ENCODE data around the gene SMAD7. TPM values are rescaled to one million over a fixed set of nuclear protein-coding genes. Genes with fewer than 3 reads are reported as not detected.
A peak's percentile ranks its signal among the peaks of the same experiment; 100 is the strongest.

SMAD7 gene
- total RNA-seq, 1 donor from 2014 or later, result 18.7 TPM

DNA sequence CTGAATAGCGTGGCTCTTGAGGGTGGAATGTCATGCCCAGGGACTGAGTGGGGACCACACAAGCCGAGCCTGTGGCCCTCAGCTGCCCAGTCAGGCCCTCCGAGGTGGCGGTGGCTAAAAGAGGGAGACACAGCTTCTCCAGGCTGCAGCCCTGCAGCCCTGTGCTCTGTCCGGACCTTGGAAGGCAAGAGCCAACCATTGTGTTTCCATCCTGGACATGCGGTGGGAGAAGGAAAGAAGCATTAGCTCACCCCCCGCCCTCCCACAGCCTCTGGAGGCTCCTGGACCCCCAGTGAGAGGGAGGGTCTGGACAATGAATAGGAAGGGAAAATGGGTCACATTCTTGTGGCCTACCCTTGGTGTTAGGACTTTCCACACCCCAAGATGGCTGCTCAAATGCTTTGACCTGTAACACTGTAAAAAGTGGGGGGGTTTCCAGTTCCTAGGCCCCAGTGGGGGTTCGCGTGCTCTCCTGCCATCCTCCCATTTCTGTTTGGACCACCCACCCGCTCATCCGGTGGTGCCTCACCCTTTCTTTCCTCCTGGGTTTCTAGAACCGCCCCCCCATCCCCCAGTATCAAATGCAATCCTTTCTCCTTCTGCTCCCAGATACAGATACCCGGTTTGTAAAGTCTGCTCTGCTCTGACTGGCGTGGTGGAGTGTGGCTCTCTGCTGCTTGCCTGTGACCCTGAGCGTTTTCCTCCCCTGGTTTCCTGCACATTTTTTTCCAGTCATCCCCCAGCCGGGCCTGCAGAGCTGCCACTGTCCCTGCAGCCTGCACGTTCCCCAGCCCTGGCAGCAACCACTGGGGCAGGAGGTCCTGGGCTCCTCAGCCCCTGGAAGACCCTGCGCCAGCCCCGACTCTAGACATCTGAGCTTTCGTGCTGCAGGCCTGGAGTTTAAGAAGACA, 36.3 kb upstream of the SMAD7 start:
- DNase-seq, result no peak

GRCh38 chr18:48985161-48985560, 34.4 kb upstream of the SMAD7 start:
- no peak for DNase-seq

DNA sequence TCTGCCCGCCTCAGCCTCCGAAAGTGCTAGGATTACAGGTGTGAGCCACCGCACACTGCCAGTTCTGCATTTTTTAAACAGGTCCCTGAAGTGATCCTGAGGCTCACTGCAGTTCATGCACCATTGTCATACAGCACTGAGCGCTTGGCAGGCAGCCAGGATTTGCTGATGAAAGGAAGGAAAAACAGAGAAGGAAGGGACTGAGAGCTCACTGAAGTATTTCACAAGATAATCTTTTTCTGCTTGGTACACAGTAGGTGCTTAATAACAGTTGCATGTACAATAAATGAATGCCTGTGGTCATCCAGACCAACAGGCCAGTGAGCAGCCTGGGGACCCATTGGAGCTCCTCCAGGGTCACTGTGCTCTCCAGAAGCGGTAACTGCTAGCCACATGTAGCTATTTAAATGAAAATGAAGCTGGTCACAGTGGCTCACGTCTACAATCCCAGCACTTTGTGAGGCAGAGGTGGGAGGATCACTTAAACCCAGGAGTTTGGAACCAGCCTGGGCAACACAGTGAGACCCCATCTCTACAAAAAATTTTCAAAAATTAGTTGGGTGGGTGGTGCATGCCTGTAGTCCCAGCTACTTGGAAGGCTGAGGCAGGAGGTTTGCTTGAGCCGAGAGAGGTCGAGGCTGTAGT, 33.1 kb upstream of the SMAD7 start:
- no peak for DNase-seq

DNA sequence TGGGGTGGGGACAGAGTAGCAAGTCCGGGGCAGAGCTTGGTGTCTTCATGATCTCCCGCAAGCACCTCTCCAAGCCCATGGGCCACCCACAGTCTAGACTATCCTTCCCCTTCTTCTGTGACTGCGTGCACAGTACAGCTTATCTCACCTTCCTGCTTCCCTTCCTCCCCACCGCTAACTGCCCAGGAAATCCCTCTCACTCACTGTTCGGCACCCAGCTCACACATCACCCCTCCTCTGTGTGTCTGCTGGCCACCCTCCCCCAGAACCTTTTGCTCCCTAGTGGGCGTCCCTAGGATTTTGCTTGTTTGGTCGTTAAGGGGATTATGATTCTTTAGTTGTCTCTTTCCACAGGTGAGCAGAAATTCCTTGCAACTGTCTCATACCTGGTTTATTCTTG, 31.5 kb upstream of the SMAD7 start:
- DNase-seq, result no peak

GRCh38 chr18:48979944-48980890, 29.5 kb upstream of the SMAD7 start:
- DNase-seq, result no peak

GRCh38 chr18:48977914-48978313, 27.1 kb upstream of the SMAD7 start:
- DNase-seq, result no peak

GRCh38 chr18:48975817-48976649, 25.3 kb upstream of the SMAD7 start:
- DNase-seq, result peak; percentile 30

DNA sequence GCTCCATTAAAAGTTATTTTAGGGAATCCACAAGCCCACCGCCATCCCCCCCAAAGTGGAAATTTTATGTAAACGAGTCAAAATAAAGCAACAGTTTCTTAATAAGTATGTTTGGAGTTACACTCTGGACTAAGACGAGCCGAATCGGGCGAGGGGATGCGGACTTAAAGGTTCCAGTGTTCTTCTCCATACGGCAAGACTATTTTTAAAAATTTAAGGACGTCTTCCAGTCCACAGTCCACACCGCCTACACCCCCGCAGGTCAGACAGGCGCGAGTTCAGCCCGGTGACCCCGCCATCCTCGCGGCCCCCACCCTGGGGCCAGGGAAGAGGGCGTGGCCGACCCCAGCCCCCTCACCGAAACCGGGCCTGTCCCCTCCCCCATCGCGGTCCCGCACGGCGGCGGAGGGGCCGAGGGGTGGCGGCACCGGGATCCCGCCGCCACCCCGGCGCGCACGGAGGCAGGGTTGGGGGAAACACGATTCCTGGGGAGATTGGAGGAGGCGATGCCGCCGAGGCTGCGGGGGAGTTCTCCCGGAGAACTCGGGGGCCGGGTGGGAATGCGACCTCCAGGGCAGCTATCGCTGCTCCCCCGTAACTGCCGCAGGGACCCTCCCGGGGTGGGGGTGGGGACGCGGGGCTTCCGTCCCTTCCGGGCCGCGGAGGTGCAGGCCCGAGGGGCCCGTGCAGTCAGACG, 24.5 kb upstream of the SMAD7 start:
- DNase-seq, result no peak

DNA sequence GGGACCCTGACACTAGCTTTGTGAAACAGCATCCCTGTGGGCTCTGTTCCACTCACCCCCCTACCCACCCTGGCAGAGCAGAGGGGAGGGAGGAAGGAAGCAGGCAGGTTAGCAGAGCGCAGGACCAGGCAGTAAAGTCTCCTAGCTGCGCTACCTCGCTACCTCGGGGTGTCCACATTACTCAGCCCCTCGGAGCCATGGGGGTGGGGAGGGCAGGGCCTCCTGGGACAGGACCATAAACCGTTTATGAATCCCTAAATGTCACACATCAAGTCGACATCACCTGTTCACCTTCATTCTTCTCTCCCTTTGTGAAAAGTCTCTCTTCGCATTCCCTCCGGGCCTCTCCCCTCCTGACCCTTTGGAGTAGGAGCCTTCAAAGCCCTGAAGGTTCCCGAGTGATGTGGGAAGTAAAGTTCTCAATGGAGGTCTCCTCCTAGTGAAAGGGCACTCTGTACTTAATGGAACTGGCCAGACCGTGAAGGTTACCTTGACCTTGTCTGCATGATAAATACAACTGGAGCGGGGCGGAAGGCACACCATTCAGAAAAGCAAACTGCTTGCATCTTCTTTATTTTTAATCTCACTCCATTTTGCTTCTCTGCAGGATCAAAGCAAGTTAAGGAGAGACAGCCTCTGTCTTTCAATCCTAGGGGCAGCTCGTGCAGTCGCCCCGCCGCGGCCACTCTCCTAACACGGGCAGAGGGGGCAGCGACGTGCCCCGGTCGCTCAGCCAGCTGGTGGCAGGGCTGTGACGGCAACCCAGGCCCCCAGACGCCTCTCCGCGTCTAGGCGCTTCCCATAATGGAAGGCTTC, 23.7 kb upstream of the SMAD7 start:
- DNase-seq, result no peak

DNA sequence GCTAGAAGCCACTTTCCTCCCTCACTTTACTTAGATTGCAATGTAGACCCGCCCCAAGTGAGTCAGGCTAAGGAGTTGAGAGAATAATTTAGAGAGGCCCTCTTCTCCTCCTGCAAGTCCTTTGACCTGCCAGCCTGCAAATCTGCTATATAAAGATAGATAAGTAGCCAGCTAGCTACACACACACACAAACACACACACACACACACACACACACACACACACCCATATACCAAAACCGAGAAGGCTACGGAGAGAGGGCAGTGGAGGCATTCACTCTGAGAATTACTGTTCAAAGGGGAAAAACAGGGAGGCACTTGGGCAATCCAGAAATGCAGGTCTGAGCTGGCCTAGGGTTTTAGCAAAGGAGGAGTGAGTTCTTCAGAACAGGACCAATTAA, 23.0 kb upstream of the SMAD7 start:
- DNase-seq, result no peak

- DNase-seq, result no peak
These were observed 17.8 kb upstream of the SMAD7 start for GRCh38 chr18:48968412-48969215.

DNA sequence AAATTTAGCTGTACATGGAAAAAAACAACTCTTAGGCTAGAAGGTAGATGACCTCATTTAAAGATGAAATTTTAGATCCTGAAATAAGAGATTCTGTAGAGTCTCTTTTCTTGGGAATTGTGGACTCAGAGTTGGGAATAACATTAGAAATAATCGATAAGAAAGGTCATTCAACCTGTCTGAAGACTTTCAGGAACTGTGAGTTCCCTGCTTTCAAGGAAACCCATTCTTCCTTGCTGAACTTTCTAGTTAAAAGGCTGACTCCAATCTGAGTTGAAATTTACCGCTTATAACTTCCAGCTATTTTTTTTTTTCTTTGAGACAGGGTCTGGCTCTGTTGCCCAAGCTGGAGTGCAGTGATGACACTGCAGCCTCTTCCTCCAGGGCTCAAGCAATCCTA, 16.8 kb upstream of the SMAD7 start:
- DNase-seq, result no peak

- no peak for DNase-seq
These were observed 15.8 kb upstream of the SMAD7 start for GRCh38 chr18:48966523-48966922.

GRCh38 chr18:48963586-48964470, 13.1 kb upstream of the SMAD7 start:
- no peak for DNase-seq

DNA sequence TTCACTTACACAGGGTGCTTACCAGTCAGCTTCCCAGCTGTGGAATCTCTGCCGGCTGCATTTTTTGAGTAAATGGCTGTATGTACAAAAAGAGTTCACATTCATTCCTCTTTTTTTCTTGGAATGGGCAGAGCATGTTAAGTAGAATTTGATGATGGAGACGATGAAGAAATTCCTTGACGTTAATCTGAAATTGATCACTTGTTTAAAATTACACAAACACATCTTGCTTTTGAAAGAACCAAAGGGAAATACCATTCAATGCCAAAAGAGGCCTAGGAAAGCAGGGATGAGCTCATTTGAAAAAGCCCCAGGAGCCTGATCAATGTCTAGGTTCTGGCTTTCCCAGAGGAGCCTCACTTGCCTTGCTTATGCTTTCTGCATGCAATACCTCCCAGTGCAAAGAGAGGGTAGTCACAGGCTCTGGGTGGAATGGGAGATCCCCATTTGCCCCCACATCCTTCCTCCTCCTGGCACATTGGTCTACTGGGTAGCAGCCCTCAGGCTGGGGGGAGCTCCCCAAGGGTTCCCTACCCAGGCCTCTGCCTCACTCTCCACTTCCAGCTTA, 12.3 kb upstream of the SMAD7 start:
- DNase-seq, result no peak

- no peak for DNase-seq
These were observed 11.7 kb upstream of the SMAD7 start for GRCh38 chr18:48962252-48962993.

DNA sequence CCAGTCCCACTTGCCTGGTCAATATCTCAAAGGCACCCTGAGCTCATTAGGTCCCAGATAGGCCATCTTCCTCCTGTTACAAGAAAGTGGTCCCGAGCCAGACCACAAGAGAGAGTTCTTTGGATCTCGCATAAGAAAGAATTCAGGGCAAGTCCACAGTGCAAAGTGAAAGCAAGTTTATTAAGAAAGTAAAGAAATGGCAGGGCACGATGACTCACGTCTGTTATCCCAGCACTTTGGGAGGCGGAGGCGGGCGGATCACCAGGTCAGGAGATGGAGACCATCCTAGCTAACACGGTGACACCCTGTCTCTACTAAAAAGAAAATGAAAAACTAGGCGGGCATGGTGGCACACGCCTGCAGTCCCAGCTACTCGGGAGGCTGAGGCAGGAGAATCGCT, 10.8 kb upstream of the SMAD7 start:
- DNase-seq, result no peak

Data from occipital lobe (tissue), 2 donors.